ENCODE data around the gene MRAS. TPM values are rescaled to one million over a fixed set of nuclear protein-coding genes. Genes with fewer than 3 reads are reported as not detected.

MRAS gene
- total RNA-seq, 1 donor from 2014 or later, result 349 TPM

GRCh38 chr3:138338811-138339210 is 9.6 kb upstream of the MRAS start:
- intact Hi-C loops (cut with micrococcal nuclease), result loop anchor here (10.0 kb wide), 1 partner anchor 76 kb away; no protein-coding TSS in a partner anchor
- no peak for TF ChIP-seq CTCF (IDR thresholded peaks at IDR 0.05; ENCODE audit: borderline replicate concordance)
- no peak for DNase-seq
- Histone ChIP-seq H3K4me1 (peaks cover 17% of the 10 kb centered on the region), H3K27me3 (ENCODE audit: low read depth) (no peaks in the 10 kb centered on the region), H3K4me3 (no peak overlapping the region), H3K27ac (replicated peaks) (peak overlapping the region; percentile 30), H3K36me3 (no peaks in the 10 kb centered on the region), H3K9me3 (replicated peaks) (no peaks in the 10 kb centered on the region)

- H3K36me3 ChIP-seq, result no peaks in the 10 kb centered on the region
- H3K9me3 ChIP-seq (replicated peaks), result no peaks in the 10 kb centered on the region
- intact Hi-C loops (cut with micrococcal nuclease), result no loop called here
- H3K27me3 ChIP-seq (ENCODE audit: low read depth), result no peaks in the 10 kb centered on the region
- no peak for TF ChIP-seq CTCF (IDR thresholded peaks at IDR 0.05; ENCODE audit: borderline replicate concordance)
- H3K4me3 ChIP-seq, result no peak overlapping the region
- DNase-seq, result no peak
- peaks cover 17% of the 10 kb centered on the region for H3K4me1 ChIP-seq
- no peak overlapping the region for H3K27ac ChIP-seq (replicated peaks)
Measured at GRCh38 chr3:138340511-138340910, 7.9 kb upstream of the MRAS start.

GRCh38 chr3:138344754-138345153 is 3.6 kb upstream of the MRAS start:
- no peaks in the 10 kb centered on the region for H3K36me3 ChIP-seq
- H3K4me3 ChIP-seq, result no peak overlapping the region
- no peak overlapping the region for H3K27ac ChIP-seq (replicated peaks)
- H3K27me3 ChIP-seq (ENCODE audit: low read depth), result no peaks in the 10 kb centered on the region
- DNase-seq, result no peak
- intact Hi-C loops (cut with micrococcal nuclease), result no loop called here
- H3K9me3 ChIP-seq (replicated peaks), result no peaks in the 10 kb centered on the region
- TF ChIP-seq CTCF (IDR thresholded peaks at IDR 0.05; ENCODE audit: borderline replicate concordance), result no peak
- peaks cover 22% of the 10 kb centered on the region for H3K4me1 ChIP-seq

GRCh38 chr3:138348754-138349739 is 668 bp downstream of the MRAS start:
- peak overlapping the region; percentile 92 for H3K4me3 ChIP-seq
- no peaks in the 10 kb centered on the region for H3K9me3 ChIP-seq (replicated peaks)
- H3K36me3 ChIP-seq, result no peaks in the 10 kb centered on the region
- H3K27ac ChIP-seq (replicated peaks), result peak overlapping the region; percentile 96
- intact Hi-C loops (cut with micrococcal nuclease), result no loop called here
- H3K4me1 ChIP-seq, result peaks cover 65% of the 10 kb centered on the region
- TF ChIP-seq CTCF (IDR thresholded peaks at IDR 0.05; ENCODE audit: borderline replicate concordance), result no peak
- no peaks in the 10 kb centered on the region for H3K27me3 ChIP-seq (ENCODE audit: low read depth)
- no peak for DNase-seq

- no peak for DNase-seq
- H3K4me1 ChIP-seq, result peaks cover 75% of the 10 kb centered on the region
- H3K27ac ChIP-seq (replicated peaks), result peak overlapping the region; percentile 96
- intact Hi-C loops (cut with micrococcal nuclease), result no loop called here
- H3K36me3 ChIP-seq, result peaks cover under 1% of the 10 kb centered on the region
- no peaks in the 10 kb centered on the region for H3K27me3 ChIP-seq (ENCODE audit: low read depth)
- no peak for TF ChIP-seq CTCF (IDR thresholded peaks at IDR 0.05; ENCODE audit: borderline replicate concordance)
- no peaks in the 10 kb centered on the region for H3K9me3 ChIP-seq (replicated peaks)
- H3K4me3 ChIP-seq, result peak overlapping the region; percentile 92
Measured at GRCh38 chr3:138349926-138350665, 1.7 kb downstream of the MRAS start.
